Left cardiac atrium (tissue), 4 donors: ENCODE results near the gene GMPR2. TPM values are rescaled to one million over a fixed set of nuclear protein-coding genes. Genes with fewer than 3 reads are reported as not detected.

ENCODE experiments used
- ATAC-seq, 2 donors: fragments of 200-7000 bp; cut with Tn5 transposase; one replicate each; pipeline ENCODE4 v1.9.1; 2020; ENCODE audit warnings: mild to moderate bottlenecking in 2 of 2, moderate library complexity in 2 of 2
- DNase-seq: peaks from one replicate; pipeline ENCODE4 v3.0.0-alpha.2; 2020
- intact Hi-C, 2 donors: fragments of 100-400 bp; cut with DNase I; formaldehyde crosslinking; loops; one replicate each; pipeline versions ENCODE4 v1.14.1 to v1.15.1; 2022 to 2023
- long read RNA-seq: library from polyadenylated mRNA; unstranded; transcript quantifications from one replicate; pipeline ENCODE4 v2.0.0, GENCODE V29; 2021
- total RNA-seq, 2 donors: library from RNA; stranded (reverse); fragmentation: NEBNext Ultra II Directional; extraction: Animal tissue kit (Norgen Biotek cat#: 25700); gene quantifications; one replicate each; pipeline ENCODE4 v1.2.1, GENCODE V29; 2021
- donor health status: DM: no; HTN: yes; CAD: no.
- donor health status: DM: no; HTN: yes; CAD: no; lungs with severe emphysema.
- donor health status: DM: yes; HTN: yes; CAD: no.
- donor health status: Dilated cardiomyopathy.

The GMPR2 gene
- 10 to 100 TPM; 24.1 to 34.1 TPM for total RNA-seq
- long read RNA-seq, transcript GMPR2-204 (9 exons, 1,864 nt), result minor isoform, 5 of 44 reads
- long read RNA-seq, transcript GMPR2-223 (10 exons, 1,893 nt), result minor isoform, 10 of 44 reads
- long read RNA-seq, transcript GMPR2-202 (10 exons, 1,972 nt), result minor isoform, 7 of 44 reads
- long read RNA-seq, transcript GMPR2-203 (10 exons, 1,652 nt), result major isoform, 11 of 44 reads
- long read RNA-seq, partial matches to known transcripts, result 1 of 44 reads
- long read RNA-seq, other reads (novel, unspliced or antisense), result 8 of 44 reads

DNA sequence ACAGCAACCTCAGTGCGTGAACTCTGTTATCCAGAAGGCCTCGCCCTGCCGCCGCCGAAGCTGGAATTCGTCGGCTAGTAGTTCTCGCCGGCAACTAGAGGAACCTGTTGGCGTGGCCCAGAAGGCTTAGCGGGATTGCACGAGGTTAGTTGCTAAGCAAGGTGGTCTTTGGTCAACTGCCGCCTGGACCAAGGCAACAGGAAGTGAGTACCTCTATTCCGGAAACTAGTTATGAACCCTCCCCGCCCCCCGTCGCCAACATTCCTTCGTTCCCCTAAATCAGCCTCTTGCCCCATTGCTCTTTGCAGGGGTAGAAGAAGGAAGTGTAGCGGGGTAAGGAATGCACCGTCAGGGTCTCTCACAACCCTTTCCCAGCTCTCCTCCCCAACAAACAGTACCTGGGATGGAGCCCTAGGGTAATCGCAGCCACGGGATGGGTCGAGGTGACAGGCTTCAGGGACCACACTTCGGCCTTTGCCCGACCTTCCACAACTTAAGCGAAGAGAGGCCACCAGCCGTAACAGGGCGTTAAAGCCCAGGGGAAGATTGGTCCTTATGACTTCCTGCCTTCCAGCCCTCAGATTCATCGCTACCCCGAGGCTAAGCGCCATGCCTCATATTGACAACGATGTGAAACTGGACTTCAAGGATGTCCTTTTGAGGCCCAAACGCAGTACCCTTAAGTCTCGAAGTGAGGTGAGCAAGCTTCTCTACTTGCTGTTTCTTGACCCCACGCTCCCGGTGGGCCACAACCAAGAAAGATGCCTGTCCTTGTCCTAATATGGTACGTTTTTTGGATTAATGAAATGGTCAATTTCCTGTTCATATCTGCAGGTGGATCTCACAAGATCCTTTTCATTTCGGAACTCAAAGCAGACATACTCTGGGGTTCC is at the start of gene GMPR2:
Gene GMPR2 (plus strand): TSS at position 285 of the 893 bp plus-strand sequence. CDS start 325 bp downstream, at position 610.
- DNase-seq, result peak; percentile 84
- intact Hi-C loops, result no loop called here
- ATAC-seq, result peak; percentile 58 to 67

DNA sequence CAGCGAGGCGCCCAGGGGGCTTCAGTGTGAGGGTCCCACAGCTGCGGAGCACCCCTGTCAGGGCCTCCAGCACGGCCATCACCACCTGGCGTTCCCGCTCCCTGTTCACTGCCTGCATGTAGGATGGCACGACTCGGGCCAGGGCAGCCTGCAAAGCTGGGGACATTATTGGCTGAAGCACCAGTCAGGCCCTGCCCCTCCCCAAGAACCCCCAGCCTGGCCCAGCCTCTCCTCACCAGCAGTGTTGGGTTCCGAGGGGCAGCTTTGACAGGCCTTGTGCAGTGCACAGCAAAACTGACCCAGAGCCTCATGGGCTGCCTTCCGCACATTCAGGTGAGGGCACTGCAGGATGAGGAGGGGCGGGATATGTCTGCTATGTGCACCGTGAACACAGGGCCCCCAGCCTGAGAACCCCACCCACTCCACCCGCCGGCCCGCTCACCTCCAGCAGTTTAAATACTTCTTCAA is 49.7 kb upstream of the GMPR2 start:
- DNase-seq, result no peak
- ATAC-seq, result no peak
- intact Hi-C loops, result no loop called here

DNA sequence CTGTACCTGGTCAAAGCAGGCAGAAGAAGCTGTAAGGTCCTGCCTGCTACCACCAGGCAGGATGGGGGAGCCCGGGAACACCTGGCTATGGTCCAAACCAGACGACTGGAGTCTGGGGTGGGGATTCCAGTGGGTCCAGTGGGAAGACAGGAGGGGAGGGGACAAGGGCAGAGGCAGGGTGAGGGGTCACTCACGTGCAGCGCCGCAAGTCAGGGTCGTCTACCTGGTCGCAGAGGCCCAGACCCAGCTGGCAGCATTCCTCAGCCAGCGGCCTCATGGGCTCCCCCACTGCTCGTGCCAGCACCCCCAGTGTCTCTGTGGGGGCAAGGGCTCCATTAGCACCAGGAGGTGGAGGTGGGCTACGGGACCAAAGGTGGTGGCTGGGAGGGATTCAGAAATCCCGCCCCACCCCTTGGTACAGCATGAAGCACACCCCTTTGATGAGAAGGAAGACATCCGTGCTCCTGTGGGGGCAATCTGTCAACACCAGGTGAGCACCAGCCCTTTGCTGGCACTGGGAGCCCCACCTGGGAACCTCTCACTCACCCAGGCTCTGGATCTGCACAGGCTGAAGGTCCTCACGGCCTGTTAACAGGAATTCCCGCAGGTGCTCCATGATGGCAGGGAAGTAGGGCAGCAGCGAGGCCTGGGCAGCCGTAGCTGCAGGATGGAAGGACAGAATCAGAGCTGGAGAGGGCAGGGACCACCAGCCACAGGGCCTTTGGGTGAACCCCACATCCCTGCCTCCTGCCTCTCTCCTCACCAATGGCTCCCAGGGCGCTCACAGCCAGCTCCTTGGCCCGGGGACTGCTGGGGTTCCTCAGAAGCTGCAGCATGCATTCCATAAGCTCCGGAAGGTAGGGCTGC is 48.4 kb upstream of the GMPR2 start:
- ATAC-seq (no peak), DNase-seq (no peak)
- intact Hi-C loops, result no loop called here

DNA sequence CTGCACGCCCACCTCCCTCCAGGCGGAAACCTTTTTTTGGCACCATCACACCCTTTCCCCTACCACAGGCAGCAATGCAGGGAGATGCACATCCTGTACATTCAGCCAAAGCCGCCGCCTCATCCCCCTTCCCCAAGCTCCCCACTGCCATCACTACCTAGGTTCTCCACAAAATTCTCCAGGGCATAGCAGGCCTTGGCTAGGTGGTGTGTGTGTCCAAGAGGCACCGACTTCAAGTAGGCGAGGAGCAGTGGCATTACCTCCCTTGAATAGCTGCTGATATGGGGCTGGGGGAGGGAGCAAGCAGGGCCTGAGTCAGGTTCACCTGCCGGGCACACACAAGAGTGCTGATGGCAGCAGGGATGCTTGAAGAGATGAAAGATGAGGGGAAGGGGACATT is 47.7 kb upstream of the GMPR2 start:
- ATAC-seq (no peak), DNase-seq (no peak)
- intact Hi-C loops, result no loop called here

DNA sequence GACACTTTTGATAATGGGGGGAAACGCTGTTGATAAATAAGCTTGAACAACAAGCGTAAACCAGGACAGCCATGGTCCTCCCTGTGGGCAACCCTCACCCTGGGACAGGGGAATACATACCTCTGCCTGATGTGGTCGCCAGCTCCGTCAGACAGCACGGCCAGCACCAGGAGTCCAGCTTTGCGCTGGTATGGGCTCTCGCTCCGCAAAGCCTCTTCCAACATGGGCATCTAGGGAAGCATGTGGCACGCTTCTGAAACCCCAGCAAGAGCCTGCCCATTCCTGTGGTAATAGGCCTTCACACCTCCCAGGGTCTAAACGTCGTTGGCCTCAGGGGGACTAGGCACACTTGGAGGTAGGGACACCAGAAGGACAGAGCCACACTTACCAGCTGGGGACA is 47.0 kb upstream of the GMPR2 start:
- ATAC-seq (no peak), DNase-seq (no peak)
- intact Hi-C loops, result no loop called here

DNA sequence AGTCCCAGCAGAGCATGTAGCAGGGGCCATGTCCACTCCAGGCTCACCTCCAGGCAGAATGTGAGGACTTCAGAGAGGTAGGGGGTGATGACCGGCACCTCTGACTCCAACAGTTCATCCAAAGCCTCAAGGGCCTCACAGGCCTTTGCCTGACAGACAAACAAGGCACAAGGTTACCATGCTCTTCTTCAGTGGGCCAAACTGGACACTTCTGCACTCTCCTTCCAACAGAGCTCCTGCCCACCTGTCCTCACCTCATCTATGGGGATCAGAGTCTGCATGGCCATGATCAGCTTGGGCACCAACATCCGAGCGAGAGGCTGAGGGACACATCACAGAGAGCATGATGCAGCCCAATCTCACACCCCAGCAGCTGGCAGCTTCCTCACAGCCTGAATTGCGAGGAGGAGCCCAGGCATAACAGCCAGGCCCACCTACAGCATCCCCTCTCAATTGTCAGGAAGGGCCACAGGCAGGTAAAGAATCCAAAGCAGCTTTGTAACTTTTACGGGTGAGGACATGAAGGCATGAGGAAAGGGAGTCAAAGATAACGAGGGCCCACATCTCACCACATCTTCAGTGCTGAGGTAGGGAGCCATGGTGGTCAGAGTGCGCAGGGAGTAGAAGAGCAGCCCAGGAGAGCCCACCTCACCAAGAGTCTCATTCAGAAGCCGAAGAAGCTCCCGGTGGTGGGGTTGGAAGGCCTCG is 45.7 kb upstream of the GMPR2 start:
- ATAC-seq (no peak), DNase-seq (no peak)
- intact Hi-C loops, result no loop called here

DNA sequence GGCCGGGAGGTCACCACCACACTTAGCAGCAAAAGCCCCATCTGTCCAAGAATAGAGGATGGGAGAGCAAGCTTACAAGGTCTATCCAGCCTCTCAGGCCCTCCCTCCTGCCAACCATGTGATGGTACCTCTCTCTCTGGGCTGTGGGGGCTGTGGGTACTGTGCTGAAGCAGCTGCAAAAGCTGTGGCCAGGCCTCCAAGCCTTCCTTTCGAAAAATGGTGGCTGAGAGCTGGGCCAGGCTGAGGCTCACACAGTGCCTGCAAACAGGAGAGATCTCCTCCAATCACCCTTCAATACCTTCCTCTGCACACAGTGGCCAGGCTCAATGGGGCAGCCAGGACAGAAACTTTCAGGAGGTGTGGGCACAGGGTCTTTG is 45.2 kb upstream of the GMPR2 start:
- no peak for ATAC-seq
- DNase-seq, result no peak
- intact Hi-C loops, result no loop called here

DNA sequence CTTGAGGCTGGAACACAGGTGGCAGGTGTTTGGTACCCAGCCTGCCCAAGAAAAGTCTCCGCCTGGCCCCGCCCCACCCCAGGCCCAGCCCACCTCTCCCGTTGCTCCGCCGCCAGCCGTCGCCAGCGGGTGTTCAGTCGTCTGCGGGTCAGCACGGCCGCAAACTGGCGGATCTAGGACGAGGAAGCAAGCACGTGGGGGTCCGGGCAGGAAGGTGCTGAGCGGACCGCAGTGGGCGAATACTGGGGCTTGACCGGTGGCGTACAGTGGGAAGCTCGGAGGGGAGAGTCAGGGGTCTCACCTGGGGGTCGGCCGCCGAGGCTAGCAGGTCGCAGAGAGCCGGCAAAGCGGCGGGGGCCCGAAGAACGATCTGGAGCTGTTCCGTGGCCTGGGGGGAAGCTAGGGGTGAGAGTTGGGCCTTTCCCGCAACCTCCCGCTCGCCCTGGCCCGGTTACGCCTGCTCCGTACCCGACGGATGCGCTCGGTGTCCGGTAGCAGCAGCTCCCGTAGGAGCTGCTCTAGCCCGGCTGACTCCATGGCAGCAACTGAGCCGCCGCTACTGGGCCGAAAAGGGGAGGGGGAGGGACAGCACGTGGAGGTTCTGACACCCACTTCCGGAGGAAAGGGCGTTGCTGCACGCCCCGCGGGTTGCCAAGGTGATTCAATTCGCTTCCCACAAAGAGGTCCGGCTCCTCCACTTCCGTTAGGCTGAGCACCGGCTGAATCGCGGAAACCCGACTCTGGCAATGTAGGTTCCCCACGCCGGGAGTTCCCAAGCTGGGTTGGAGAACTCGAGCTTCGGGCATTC is 44.3 kb upstream of the GMPR2 start, which contains the start of gene IPO4:
Gene IPO4 (minus strand): TSS at position 566 of the 808 bp plus-strand sequence. CDS start 29 bp downstream, at position 537.
- DNase-seq (peak; percentile 96), ATAC-seq (peak; percentile 93 to 97)
- intact Hi-C loops, result no loop called here

DNA sequence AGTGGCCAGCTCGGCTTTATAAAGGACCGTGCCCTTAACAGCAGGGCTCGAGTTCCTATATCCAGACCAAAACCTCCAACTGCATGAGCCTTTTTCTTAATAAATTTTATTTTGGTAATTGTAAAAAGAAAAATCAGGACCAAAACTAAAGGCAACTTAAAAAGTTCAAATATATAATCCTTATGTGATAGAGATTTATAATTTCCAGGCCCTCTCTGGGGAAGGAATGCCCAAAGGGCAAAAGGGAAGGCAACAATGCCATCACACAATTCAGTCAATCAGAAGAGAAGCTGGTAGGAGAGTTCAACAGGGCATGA is 43.7 kb upstream of the GMPR2 start:
- ATAC-seq (no peak), DNase-seq (no peak)
- intact Hi-C loops, result no loop called here

DNA sequence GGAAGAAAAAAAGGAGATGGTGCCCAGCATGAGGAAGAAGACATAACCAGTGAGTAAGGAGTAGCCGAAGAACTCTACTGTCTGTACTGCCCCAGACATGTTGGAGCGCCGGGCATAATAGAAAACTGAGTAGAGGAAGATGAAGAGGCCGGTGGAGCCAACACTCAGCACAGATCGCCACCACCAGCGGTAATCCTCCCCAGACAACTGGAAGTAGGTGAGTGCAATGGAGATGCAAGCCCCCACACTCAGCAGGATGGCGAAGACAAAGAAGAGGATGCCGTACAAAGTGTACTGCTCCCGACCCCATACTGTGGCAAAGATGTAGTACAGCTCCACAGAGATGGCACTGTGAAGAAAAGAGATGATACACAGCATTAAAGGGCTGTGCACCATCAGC is 43.3 kb upstream of the GMPR2 start:
- no peak for DNase-seq
- intact Hi-C loops, result no loop called here
- ATAC-seq, result no peak

DNA sequence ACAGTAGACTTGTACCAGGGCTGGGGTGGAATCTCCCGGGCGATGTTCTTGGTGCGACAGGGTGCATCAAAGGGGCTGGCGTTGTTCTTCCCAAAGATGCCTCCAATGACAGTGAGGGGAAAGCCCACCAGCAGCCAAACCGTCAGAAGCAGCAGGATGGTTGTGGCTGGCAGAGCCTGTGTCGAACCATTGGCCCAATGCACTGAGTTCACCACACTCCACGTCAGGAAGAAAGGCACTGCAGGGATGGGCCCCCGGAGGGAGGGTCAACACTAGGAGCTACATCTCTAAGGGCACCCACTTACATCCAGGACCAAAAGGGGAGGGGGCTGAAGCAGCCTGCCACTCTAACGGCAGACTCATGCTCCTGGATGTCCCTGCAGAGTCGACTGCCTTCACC is 42.3 kb upstream of the GMPR2 start:
- ATAC-seq (no peak), DNase-seq (no peak)
- intact Hi-C loops, result no loop called here

DNA sequence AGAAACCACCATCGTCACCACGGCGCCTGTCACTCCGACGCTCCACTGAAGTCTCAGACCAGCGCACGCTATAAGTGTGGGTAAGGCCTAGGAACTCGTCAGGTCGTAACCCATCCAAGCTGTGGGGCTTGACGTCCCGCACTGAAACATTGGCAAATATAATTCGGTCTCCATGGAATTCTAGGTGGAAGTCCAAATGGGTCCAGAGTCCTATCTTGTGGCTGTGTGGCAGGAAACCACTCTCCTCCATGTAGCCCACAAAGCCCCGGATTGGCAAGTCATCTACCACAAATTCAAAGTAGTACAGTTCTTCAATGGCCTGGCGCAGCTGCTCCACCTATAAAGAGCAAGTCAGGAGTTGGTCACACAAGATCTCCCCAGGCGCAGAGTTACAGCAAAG is 39.8 kb upstream of the GMPR2 start:
- no peak for ATAC-seq
- intact Hi-C loops, result no loop called here
- no peak for DNase-seq

DNA sequence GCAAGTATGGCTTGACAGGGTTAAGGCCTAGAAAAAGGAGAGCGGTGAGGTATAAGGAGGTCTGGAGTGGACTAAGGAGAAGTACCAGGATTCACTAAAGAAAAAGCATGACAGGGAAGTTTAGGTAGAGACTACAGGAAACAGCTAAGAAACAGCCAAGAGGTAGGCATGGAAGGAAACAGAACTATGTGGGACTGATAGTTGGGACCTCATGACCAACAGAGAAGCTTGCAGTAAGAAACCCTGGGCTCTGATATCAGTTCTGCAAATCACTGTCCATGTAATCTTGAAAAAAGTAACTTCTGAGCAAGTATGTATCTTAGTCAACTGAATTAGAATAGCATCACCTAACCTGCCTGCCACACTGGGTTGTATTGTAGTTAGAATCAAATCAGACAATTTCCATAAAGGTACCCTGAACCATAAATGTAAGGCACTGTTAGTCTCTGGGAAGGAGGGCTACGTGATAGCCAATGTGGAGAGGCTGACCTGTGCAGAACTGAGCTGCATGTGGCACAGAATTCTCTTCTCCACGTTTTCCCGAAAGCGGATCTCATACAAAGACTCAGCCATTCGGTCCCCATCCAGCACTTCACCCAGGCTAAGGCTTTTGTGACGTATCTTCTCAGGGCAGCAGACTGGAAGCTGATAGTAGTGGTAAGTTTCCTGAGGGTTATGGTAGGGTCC is 38.4 kb upstream of the GMPR2 start:
- intact Hi-C loops, result no loop called here
- no peak for ATAC-seq

DNA sequence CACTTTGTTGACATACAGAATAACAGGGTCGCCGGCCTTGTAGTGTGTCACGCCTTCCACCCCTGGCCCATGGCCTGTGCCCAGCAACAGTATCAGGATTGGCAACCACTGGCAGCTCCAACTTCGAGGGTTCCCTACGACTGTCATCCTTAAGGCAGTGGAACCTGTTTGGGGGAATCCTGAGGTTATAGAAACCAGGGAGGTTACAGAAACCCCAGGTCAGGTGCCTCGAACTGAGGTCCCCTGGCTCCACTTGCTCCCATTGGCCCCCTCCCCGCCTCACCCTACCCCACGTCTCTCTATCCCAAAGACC is 37.9 kb upstream of the GMPR2 start:
- intact Hi-C loops, result no loop called here
- ATAC-seq (no peak), DNase-seq (no peak)

More for the DNA sequence above, 38.4 kb upstream of the GMPR2 start:
- no peak for DNase-seq

DNA sequence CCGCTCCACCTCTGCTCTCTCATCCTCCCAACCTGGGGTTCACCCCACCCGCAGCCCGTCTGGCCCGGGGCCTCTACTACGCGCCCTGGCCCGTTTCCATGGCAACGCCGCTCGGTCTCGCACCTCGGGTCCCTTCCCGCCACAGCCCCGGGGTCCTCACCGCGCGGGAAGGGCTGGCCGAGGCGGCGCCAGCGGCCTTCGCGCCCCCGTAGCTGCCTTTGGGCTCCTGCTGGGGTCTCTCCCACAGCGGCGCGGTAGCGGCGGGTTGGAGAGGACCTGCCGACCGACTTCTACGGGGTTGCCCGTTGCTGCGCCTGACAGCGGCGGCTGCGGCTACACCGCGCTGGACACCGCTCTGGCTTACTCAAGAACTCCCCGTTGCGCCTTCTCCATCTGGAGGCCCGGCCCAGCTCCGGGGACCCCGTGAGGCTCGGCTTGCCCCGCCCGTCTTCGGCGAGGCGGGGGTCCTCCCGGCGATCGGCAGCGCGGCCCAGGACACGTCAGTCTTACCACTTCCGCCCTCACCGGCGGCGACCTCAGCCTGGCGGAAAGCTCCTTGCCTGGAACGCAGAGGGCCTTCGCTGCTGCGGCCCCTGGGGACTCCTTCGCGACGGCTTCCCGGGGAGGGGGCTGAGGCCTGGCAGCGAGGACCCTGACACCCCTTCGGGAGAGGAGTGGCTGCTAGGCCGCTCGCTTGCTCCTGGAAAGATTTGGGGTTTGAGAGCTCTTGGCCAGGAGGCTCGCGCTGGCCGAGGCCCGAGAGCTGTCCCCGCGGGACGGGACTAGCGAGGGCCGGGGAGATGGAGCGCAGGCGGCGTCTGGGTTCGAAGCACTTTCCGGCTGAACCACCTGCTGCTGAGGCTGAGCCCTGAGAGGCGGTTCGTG is 37.3 kb upstream of the GMPR2 start, which contains the start of gene TM9SF1:
Gene TM9SF1 (minus strand): TSS at position 256 of the 885 bp plus-strand sequence. CDS start 422 bp downstream, outside the sequence.
- ATAC-seq, result peak; percentile 96
- peak; percentile 92 for DNase-seq
- intact Hi-C loops, result no loop called here
